GM18867 (cell line): ENCODE measurements around the gene IQGAP2.
"Not testable (repeated sequence)": the region's sequence is repeated elsewhere in the genome, so short reads cannot be mapped to it uniquely, and the experiment has no call there.

ENCODE experiments used
- ATAC-seq: cut with Tn5 transposase; IDR thresholded peaks from one replicate; pipeline ENCODE4 v1.9.1; 2021; ENCODE audit warnings: mild to moderate bottlenecking, moderate library complexity; ENCODE audit not compliant: unreplicated experiment

The IQGAP2 gene

GRCh38 chr5:76499507-76500161, 96.5 kb downstream of the IQGAP2 start:
- no peak for ATAC-seq

DNA sequence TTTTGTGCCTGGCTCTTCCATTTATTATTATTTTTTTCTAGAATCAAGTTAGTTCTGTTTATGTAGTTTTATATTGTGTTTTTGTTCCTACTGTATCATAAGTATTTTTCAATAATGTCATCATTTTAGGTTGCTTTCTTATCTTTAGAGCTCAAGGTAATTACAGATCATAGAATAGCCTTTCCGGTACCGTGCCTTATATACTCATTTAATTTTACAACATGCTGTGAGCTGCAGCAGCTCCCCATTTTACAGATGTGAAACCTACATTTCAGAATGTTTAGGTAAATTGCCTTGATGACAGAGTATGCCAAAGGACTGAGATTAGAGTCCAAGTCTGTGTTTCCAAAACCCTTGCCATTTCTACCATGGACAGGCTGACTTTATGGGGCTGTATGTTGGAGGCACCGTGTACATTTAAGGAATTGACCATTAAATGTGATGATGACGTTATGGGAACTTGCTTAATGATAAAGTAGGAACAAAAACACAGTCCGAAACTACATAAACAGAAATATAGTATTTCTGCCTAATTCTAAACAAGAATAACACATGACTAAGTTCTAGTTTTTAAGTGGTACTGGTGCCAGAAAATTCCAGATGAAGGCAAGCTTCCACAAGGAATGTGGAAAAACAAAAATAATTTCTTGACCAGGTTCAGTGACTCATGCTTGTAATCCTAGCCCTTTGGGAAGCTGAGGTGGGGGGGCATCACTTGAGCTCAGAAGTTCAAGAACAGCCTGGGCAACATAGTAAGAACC, 97.7 kb downstream of the IQGAP2 start:
- ATAC-seq: no peak

DNA sequence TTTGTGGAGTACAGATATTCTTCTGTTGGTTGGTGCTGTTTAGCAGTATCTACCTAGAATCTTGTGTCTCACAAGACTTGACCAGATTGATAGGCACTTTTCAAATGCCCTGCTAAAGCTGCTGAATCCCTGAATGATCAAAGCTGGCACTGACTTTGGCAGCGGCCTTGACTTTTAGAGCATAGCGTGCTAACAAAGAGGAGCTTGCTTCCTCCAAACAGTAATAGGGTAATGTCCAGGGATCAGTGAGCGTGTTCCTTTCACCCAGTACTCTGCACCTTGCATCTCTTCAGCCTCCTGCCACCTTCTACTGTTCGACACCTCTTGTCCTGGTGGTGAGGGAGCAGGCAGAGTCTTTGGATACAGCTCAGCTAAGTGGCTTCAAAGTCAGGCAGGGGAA, 100.8 kb downstream of the IQGAP2 start:
- no peak for ATAC-seq

DNA sequence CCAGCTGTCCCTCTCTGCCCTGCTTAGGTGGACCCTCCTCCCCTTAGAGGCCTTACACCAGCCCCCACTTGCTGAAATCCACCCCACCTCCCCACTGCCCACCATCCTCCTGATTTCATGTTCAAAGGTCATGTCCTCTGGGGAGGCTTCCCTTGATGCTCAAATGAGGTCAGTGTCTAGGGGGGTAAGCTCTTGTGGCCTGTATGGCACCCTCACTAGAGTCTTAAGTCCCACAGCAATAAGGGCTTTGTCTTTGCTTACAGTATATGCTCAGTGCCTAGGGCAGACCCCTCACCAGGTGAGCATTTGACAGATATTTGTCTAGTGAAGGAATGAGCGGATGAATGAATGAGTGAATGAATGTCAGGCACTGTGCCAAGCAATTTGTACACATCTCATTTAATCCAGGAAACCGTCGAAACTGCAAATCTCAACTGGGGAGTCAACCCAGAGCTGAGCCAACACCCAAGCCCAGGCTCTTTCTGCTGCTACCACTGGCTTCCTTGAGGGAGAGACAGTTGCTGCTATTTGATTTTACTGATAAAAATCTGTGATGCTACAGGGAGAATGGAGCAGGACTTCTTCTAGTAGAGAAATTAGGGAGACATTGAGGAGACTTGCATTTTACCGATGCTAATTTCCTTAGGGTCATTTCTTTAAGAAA, 101.9 kb downstream of the IQGAP2 start:
- no peak for ATAC-seq

DNA sequence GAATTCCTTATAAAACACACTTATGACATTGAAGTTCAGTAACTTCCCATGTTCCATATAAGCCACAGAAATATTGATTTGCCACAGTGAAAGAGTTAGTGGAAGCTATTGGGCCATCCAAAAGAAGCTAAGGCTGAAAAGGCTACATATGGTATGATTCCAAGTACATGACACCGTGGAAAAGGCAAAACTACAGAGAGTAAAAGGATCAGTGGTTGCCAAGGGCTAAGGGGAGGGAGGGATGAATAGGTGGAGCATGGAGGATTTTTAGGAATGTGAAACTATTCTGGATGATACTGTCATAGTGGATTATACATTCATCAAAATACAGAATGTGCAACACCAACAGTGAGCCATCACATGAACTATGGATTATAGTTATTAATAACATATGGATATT, 110.4 kb downstream of the IQGAP2 start:
- no peak for ATAC-seq

GRCh38 chr5:76514292-76514691, 111.2 kb downstream of the IQGAP2 start:
- ATAC-seq: no peak

- no peak for ATAC-seq
These were observed 111.6 kb downstream of the IQGAP2 start for GRCh38 chr5:76514713-76515112.

- ATAC-seq: no peak
These were observed 114.2 kb downstream of the IQGAP2 start for GRCh38 chr5:76517334-76517733.

GRCh38 chr5:76518246-76518645, 115.2 kb downstream of the IQGAP2 start:
- ATAC-seq: not testable (repeated sequence)

GRCh38 chr5:76521240-76521758, 118.2 kb downstream of the IQGAP2 start:
- peak; percentile 91 for ATAC-seq

DNA sequence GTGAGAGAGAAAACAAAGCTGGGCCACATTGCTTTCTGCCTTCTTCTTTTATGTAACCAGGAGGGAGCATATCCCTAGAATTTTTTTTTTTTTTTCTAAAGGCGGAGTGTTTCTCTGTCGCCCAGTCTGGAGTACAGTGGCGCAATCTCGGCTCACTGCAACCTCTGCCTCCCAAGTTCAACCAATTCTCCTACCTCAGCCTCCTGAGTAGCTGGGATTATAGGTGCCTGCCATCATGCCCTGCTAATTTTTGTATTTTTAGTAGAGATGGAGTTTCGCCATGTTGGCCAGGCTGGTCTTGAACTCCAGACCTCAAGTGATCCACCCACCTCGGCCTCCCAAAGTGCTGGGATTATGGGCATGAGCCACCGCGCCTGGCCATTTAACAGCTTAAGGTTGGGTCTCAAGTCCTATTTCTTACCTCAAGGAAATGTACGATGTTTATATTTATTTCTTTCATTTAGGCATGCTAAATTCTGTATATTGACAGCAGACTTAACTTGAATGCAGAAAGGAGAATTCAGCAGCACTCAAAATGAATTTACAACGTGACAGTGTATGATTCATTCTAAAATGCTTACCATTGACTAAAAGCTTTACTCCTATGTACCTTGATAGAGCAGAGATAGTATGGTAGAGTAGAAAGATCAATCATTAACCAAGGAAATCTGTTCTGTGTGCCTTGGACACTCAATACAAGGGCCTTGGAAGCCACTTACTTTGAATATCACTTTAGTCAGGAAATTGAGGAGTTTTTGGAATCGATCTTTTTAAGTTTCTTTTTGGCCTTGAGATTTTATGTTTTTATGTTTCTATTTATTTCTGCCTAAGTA, 119.2 kb downstream of the IQGAP2 start:
- ATAC-seq: no peak

GRCh38 chr5:76524101-76524835, 121.2 kb downstream of the IQGAP2 start:
- ATAC-seq: no peak

GRCh38 chr5:76524868-76525267, 121.8 kb downstream of the IQGAP2 start:
- no peak for ATAC-seq

- no peak for ATAC-seq
These were observed 122.9 kb downstream of the IQGAP2 start for GRCh38 chr5:76525956-76526355.

GRCh38 chr5:76526950-76527583, 124.0 kb downstream of the IQGAP2 start:
- ATAC-seq: no peak

DNA sequence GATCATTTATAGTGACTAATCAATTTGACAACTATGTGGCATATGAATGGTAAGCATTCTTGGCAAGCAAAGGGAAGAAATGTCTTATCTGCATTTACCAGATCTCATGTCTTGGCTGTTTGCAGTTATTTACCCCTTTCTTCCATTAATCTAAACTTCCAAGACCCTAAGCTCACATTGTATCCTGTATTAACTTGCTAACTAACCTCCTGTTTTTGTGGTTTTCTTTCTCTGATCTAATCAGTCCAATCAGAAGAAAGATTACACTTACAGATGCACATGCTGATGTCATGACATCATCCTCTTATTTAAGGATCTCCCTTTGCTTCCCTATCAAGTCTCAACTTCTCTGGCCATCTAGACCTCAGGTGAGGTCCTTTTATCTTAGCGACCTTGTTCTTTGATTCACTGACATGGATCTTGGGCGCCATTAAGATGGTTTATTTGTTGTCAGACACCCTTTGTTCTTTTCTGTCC, 124.6 kb downstream of the IQGAP2 start:
- ATAC-seq: no peak

- no peak for ATAC-seq
These were observed 125.7 kb downstream of the IQGAP2 start for GRCh38 chr5:76528547-76529331.

- no peak for ATAC-seq
These were observed 126.6 kb downstream of the IQGAP2 start for GRCh38 chr5:76529464-76530344.
